D721Med (cell line): ENCODE data around the gene THSD4.

ENCODE experiments used
- DNase-seq: peaks from one replicate; pipeline ENCODE4 v3.0.0; 2011; ENCODE audit warnings: low spot score; ENCODE audit not compliant: insufficient read length
- FAIRE-seq: peaks from 2 replicates; lab custom pipeline; 2011; peaks lifted over from hg19 to GRCh38; lab: Jason Lieb, UNC
- CTCF ChIP-seq: IDR thresholded peaks from 2 replicates; pipeline ENCODE4 v1.5.1; 2012; ENCODE audit warnings: mild to moderate bottlenecking, control low read depth; ENCODE audit not compliant: insufficient read depth; ENCODE audit errors: missing control alignments

Gene THSD4

GRCh38 chr15:71245588-71245987 lies 130.3 kb downstream of the THSD4 start:
- no peak for TF ChIP-seq CTCF
- FAIRE-seq (no peak), DNase-seq (no peak)

GRCh38 chr15:71248386-71248785 lies 133.1 kb downstream of the THSD4 start:
- no peak for FAIRE-seq
- no peak for TF ChIP-seq CTCF
- DNase-seq: no peak

GRCh38 chr15:71249986-71250385 lies 134.7 kb downstream of the THSD4 start:
- DNase-seq (no peak), FAIRE-seq (no peak)

GRCh38 chr15:71250936-71251583 lies 135.8 kb downstream of the THSD4 start:
- no peak for DNase-seq
- no peak for TF ChIP-seq CTCF
- FAIRE-seq: no peak

More at GRCh38 chr15:71249986-71250385, 134.7 kb downstream of the THSD4 start:
- no peak for TF ChIP-seq CTCF

GRCh38 chr15:71251584-71252043 lies 136.3 kb downstream of the THSD4 start:
- FAIRE-seq (no peak), DNase-seq (no peak)
- TF ChIP-seq CTCF: no peak

- FAIRE-seq (no peak), DNase-seq (no peak)
- no peak for TF ChIP-seq CTCF
These were observed 136.9 kb downstream of the THSD4 start for GRCh38 chr15:71252044-71252739.

- no peak for TF ChIP-seq CTCF
- no peak for DNase-seq
- no peak for FAIRE-seq
These were observed 137.4 kb downstream of the THSD4 start for GRCh38 chr15:71252740-71253047.
